ENCODE measurements around the gene AP3M1.

Gene AP3M1

DNA sequence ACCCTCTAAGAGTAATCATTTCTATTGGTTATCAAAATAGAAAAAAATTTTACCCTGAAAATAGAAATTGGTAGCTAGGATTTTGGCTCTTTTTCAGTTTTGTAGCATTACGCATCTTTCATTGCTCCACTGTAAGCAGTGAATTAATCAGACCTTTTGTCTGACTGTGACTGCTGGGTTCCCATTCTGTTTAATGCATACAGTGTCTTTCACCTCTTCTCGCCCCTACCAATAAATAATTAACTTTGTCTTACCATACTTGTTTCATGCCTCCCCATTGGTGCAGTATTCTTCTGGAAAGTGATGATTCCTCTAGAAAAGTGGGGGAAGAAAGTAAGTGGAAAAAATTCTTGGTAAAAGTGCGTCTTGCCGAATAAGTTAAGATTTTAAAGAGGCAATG is 73.2 kb downstream of the AP3M1 start:
- no peak for FAIRE-seq

DNA sequence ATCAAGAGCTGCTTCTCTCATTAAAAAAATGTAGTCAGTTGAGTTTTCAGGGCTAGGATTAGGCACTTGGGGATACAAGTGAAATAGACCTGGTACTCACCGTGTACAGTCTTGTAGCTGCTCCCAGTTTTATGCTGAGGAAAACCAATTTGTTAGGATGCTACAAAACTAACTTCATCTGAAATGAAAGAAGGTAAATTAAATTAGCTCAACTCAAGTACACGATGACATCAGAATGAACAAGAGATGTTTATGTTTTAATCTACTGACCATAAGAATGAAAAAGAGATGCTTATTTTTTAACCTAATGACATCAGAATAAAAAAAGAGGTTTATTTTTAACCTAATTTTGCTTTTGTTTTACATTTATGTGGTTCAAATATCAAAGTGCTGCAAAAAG is 73.7 kb downstream of the AP3M1 start:
- no peak for FAIRE-seq

- FAIRE-seq: no peak
Observed at GRCh38 chr10:74075906-74076305, 74.7 kb downstream of the AP3M1 start.

GRCh38 chr10:74072503-74072902 is 78.1 kb downstream of the AP3M1 start:
- no peak for FAIRE-seq

- no peak for FAIRE-seq
Observed at GRCh38 chr10:74071157-74071556, 79.5 kb downstream of the AP3M1 start.

Data from islet of Langerhans (tissue), 1 donor.